Measurements from ENCODE around the gene PAAF1.

The PAAF1 gene

DNA sequence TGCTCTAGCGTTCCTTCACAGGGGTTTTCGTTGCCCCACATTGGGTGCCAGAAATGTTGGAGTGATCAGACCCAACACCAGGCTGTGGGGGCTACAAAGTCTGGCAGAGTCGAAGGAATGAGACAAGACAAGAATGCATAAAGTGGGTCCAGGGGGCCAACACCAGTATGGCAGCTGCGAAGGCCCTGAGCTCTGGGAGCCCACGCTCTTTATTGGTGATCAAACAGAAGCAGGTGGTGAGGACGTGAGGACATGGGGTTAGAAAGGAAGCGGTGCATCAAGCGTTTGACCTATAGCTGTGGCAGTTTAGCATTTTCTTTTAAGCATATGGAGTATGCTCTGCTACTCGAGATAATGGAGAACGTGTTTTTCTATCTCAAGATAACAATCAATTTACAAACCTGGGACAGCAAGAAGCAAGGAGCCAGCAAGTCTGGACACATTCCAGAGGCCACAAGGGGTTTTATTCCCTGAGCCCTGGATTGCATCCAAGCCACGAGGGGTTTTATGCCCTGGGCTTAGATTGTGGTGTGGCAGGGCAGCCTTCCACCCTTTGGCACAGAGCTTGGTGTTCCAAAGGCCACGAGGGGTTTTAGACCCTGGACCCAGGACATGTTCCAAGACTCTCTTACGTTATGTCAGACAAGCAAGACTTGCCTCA lies 70.1 kb downstream of the PAAF1 start:
- DNase-seq: no peak

DNA sequence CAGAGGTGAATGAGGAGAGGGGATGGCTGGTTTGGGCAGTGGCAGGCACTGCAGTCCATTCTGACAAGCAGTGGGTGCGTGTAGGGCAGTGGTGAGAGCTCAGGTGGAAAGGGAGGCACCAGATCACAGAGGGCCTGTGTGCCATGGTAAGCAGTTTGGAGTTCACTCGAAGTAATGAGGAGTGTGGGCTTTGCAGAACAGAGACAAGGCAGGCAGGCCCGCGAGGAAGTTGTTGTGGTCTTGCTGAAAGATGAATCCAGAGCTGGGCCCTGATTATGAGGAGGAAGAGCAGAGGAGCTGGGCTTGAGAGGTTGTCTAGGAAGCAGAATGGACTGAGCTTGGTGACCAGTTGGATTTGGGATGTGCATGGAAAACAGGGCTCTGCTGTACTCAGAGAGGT lies 72.4 kb downstream of the PAAF1 start:
- DNase-seq: no peak

- DNase-seq: no peak
Measured at GRCh38 chr11:73949912-73950311, 73.1 kb downstream of the PAAF1 start.

DNA sequence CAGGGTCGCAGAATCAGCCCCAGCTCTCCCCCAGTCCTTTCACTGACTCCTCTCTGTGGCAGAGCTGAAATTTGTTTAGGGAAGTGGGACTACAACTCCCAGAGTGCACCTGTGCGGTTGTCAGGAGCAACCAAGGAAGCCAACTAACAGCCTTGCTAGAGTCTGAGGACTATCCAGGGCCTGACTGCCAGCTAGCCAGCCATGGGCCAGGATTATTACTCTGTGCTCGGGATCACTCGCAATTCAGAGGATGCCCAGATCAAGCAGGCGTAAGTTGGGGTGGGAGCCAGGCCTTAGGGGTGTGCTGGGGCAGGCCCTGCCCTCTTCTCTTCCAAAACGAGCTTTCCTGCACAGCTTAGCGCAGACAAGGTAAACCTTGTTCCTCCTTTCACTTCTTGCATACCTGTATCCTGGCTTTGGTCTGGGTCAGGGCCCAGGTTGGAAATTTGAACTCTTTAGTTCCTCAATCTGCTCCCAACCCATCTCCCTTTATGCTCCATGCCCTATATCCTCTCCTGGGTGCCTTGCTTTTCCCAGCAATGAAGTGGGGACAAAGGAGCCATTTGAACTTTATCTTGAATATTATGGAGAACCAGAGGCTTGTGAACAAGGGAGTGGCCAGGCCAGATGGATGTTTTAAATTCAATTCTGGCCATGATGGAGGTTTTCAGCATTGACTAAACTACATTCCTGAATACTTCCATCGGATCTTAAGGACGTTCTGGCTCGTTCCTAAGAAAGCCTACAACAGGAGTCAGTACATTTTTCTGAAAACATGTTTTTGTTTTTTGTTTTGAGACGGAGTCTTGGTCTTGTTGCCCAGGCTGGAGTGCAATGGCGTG lies 74.3 kb downstream of the PAAF1 start, which contains the start of gene DNAJB13:
Gene DNAJB13 (plus strand): TSS at position 158 of the 842 bp plus-strand sequence. CDS start 44 bp downstream, at position 202.
- peak; percentile 40 for DNase-seq

- DNase-seq: peak; percentile 61
Measured at GRCh38 chr11:73951797-73952196, 75.0 kb downstream of the PAAF1 start.

- no peak for DNase-seq
Measured at GRCh38 chr11:73956876-73957653, 80.3 kb downstream of the PAAF1 start.

- DNase-seq: no peak
Measured at GRCh38 chr11:73957654-73958361, 81.0 kb downstream of the PAAF1 start.

DNA sequence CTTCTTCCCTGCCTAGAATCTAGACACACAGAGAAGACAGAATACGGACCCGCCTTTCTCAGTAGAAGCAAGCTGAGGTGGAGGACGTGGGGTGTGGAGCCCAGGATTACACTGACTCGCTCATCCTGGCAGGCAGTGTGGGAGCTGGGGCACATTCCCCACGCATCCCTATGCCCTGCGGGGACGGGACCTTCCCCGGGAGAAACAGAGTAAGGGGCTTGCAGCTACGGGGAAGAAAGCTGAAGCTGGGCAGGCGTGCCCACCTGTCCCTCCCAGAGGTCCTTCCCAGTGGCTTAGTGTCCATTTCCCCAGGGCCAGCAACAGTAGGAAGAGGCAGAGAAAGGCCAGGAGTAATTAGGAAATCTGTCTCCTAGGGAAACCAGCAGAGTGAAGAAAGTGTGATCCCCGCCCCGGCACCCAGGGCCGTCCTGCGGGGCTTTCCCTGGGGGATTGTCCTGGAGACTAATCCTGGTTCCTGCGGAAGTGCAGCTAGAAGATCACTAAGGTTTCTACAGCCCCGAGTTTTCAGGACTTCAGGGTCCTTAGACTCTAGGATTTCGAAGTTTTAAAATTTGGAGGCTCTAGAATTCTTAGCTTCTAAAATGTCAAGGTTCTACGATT lies 81.8 kb downstream of the PAAF1 start:
- no peak for DNase-seq

DNA sequence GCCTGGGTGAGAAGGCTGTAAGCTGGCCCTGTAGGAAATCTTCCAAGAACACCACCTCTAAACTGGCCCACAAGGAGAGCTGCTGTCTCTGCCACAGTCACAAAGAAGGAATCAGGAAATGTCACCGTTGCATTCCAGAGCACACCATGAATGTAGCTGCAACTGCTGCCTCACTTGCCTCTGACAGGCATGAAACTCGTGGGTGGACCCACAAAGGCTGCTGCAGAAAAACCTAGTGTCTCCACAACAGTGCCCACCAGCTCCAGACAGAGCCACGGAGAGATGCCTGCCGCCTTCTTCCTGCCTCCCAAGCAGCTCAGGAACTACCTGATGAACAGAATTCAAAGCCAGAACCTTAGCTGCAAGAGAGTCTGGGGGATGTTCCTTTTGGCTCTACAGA lies 84.5 kb downstream of the PAAF1 start:
- DNase-seq: no peak

DNA sequence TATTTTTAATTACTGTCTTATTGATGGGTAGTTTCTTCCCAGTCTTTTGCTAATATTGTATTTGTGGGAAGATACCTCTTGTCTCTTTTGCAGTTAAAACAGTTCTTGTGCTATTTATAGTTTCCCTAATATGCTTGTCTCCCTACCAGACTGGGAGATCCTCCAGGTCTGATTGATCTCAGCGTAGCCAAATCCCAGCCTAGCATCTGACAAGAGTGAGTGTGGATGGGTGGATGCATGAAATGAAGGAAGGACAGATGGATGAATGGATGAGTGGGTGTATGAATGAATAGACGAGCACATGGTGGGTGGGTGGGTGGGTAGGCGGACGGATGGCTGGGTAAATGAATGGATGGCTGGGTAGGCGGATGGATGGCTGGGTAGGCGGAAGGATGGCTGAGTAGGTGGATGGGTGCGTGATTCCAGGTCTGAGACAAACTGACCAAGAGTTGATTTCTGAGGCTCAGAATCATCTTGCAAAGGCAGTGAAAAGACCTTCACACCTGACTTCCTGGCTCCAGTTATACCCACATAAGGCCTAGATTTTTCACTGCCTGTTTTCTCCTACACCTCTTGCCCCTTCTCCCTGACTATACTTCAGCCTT lies 85.4 kb downstream of the PAAF1 start:
- DNase-seq: no peak

- no peak for DNase-seq
Measured at GRCh38 chr11:73963861-73964260, 87.1 kb downstream of the PAAF1 start.

GRCh38 chr11:73965076-73965763 lies 88.4 kb downstream of the PAAF1 start:
- DNase-seq: no peak

DNA sequence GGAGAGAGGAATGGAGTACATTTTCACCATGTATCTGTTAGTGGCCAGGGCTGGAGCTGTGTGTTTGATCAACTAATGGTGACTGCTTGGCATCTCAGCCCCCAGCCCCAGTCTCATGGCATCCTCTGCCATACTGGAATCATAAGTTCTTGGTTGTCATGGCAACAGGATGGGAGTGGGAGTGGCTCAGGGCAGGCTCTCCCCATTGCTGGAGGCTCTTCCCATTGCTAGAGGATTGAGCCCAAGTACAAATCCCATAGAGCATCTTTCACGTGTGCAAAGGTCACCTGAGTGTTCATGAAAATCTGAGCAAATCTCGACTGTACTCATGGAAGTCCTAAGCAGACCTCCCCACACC lies 88.9 kb downstream of the PAAF1 start:
- DNase-seq: no peak

DNA sequence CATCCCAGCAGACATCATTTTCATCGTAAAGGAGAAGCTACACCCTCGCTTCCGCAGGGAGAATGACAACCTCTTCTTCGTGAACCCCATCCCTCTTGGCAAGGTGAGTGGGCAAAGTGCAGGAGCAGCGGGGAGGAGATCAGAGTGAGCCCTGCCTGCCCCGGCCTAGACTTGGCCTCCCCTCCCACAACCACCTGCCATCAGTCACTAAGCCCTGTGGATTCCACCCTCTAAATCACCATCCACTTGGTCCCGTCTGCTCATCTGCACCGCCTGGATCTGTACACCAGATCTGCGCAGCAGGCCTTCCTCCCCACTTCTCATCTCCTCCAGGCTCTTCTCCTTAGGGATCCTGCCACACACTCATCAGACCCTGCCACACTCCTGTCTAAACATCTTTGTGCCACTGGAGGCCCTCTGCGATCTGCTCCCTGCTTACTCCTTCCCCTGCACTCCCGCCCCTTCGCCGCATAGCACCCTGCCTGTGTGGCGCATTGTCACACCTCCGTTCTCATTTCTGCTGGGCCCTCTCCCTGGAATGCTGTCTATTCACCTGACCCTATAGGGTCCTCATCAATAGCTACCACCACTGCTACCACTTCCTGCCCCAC lies 91.7 kb downstream of the PAAF1 start:
- no peak for DNase-seq

DNA sequence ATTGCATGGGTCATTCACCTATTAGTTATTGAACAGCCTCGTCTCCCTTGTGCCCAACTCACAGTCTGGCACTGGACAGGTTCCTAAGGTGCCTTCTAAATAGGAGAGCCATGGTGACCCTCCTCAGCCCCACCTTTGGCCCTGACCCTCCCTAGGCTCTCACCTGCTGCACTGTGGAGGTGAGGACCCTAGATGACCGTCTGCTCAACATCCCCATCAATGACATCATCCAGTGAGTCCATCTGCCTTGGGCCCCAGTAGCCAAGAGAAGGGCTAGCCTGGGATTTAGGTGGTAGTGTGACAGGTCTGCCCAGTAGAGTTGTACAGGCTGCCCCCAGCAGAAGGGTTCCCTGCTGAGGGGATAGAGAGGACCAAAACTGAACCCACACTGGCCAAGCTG lies 92.3 kb downstream of the PAAF1 start:
- DNase-seq: no peak

DNA sequence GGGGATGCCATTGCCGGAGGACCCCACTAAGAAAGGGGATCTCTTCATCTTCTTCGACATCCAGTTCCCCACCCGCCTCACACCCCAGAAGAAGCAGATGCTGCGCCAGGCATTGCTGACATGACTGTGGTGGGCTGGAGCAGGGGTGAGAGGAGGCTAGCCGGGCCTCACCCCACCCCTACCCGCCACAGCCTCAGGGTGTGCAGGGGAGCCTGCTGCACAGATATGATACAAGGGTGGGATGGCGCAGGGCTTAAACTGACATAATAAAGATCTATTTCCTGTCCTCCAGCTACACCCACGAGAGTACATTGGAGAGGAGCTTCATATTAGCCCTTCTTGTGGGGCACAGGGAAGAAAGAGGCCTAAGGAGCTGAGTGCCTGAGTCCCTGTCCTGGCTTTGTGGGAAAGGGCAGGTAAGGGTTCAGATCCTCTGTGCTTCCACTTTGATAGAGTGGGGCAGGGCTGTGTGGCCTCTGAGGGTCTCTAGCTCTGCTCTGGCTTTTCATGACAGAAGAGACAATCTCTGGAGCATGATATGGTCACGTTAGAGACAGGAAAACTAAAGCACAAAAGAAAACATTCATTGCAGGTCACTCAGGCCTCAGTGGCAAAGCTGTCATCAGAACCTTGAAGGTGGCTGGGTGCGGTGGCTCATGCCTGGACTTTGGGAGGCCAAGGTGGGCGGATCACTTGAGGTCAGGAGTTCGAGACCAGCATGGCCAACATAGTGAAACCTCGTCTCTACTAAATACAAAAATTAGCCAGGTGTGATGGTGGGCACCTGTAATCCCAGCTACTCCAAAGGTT lies 93.4 kb downstream of the PAAF1 start:
- no peak for DNase-seq

DNA sequence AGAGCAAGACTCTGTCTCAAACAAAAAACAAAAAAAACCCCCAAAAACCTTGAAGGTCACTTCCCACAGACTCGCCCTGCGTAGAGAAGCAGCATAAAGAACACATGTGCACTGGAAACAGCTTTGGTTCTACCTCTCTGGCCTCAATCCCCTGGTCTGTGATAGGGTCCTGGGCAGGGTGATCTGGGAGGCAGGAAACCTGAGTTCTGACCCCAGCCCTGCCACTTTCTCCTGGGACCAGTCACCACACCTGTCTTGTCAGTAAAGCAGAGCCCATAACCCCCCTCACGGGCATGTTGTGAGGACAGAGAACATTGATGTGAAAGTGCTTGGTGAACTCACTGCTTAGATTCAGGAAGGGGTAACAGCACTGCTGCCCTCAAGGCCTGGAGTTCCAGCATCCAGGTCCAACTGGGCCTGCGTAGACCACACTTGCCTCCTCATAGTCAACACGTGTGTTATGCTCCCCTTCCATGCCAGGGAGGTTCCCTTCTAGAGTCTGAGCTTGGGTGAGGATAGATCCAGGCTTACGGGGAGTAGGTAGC lies 94.4 kb downstream of the PAAF1 start:
- DNase-seq: no peak

DNA sequence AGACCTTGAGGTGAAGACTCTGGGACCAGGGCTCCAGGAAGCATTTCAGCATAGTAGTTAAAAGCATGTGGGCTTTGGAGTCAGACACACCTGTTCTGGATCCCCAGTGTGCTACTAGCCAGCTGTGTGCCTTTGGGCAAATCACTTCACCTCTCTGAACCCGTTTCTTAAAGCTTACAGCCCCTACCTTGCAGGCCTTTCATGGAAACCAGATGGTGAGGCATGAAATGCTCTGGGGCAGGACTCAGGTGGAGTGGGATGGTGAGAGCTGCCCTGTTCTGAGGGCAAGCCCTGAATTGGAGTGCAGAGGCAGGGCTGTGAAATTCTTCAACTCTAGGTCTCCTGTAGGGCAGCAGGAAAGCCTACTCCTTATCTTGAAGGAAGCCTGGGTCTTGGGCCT lies 95.4 kb downstream of the PAAF1 start:
- DNase-seq: no peak

GRCh38 chr11:73972620-73973449 lies 96.0 kb downstream of the PAAF1 start:
- peak; percentile 18 for DNase-seq

Data from NCI-H345 (cell line).